ENCODE data around the gene NFYB. TPM values are rescaled to one million over a fixed set of nuclear protein-coding genes. Genes with fewer than 3 reads are reported as not detected.

NFYB gene
- total RNA-seq, 1 donor from 2014 or later: 37.7 TPM

DNA sequence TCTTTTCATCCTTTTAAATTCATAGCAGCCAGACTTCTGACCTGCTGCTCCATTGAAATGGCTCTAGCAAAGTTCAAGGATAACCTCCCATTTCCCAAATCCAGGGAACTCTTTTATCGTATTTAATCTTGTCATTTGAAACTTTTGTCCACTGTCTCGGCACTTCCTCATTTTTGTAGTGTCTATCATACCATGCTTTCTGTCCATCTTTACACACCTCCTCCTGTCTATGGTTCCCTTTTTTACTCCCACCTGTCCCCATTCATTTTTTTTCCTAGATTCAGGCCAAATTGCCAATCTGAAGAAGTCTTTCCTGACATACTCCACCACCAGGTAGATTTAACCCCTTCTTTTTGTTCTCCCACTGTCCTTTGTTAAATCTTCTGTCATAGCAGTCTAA lies 31.0 kb downstream of the NFYB start:
- Histone ChIP-seq H3K4me1 (peaks cover 8% of the 10 kb centered on the region), H3K9me3 (no peaks in the 10 kb centered on the region), H3K27me3 (no peaks in the 10 kb centered on the region), H3K27ac (no peak overlapping the region), H3K36me3 (peaks cover 6% of the 10 kb centered on the region), H3K4me3 (no peak overlapping the region)
- no peak for ATAC-seq
- intact Hi-C loops (cut with DNase I): no loop called here
- DNase-seq: no peak
- TF ChIP-seq, protein P1, sequence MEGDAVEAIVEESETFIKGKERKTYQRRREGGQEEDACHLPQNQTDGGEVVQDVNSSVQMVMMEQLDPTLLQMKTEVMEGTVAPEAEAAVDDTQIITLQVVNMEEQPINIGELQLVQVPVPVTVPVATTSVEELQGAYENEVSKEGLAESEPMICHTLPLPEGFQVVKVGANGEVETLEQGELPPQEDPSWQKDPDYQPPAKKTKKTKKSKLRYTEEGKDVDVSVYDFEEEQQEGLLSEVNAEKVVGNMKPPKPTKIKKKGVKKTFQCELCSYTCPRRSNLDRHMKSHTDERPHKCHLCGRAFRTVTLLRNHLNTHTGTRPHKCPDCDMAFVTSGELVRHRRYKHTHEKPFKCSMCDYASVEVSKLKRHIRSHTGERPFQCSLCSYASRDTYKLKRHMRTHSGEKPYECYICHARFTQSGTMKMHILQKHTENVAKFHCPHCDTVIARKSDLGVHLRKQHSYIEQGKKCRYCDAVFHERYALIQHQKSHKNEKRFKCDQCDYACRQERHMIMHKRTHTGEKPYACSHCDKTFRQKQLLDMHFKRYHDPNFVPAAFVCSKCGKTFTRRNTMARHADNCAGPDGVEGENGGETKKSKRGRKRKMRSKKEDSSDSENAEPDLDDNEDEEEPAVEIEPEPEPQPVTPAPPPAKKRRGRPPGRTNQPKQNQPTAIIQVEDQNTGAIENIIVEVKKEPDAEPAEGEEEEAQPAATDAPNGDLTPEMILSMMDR (IDR thresholded peaks at IDR 0.05): no peak

DNA sequence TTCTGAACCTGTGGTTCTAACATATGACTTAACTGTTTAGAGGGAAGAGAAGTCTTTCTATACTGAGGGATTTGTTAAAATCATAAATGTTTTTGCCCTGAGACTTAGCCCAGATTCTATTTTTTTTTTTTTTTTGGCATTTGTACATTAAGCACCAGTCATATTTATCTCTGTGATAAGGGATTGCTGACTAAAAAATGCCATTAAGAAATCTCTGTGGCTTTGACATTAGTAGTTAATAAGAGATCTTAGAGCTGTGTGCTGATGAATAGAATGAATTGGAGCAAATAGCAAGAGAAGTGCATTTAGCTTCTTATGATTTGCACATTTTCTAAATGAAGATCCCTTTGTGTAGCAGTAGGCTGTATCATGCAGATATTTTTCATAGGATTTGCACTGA lies 32.5 kb downstream of the NFYB start:
- DNase-seq (no peak), ATAC-seq (no peak)
- intact Hi-C loops (cut with DNase I): no loop called here

DNA sequence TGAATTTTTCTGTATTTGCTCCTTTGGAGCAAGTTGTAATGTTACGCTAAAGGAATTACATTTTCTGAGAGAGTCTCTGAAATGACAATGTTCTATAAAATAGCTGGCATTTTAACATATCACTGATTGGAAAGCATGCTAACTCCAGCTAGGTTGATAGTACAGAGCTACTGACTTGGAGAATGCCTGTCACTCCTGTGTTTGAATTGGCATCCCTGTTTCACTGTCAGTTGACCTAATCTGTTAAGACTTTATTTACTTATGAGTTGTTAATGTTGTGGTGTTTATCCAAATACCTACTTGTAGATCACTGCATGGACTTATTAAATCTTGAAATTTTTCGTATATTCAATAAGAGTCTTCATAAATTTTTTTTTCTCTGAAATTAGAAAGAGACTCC lies 40.1 kb downstream of the NFYB start:
- intact Hi-C loops (cut with DNase I): no loop called here
- Histone ChIP-seq H3K36me3 (peaks cover 84% of the 10 kb centered on the region), H3K4me1 (no peaks in the 10 kb centered on the region), H3K9me3 (no peaks in the 10 kb centered on the region), H3K4me3 (no peak overlapping the region), H3K27ac (no peak overlapping the region), H3K27me3 (no peaks in the 10 kb centered on the region)
- ATAC-seq: no peak
- TF ChIP-seq, protein P1 (IDR thresholded peaks at IDR 0.05): no peak
- DNase-seq: no peak

More for the DNA sequence above, 32.5 kb downstream of the NFYB start:
- no peak overlapping the region for H3K4me3 ChIP-seq
- no peak overlapping the region for H3K27ac ChIP-seq
- no peaks in the 10 kb centered on the region for H3K9me3 ChIP-seq
- H3K36me3 ChIP-seq: peaks cover 17% of the 10 kb centered on the region
- H3K4me1 ChIP-seq: peaks cover 8% of the 10 kb centered on the region
- H3K27me3 ChIP-seq: no peaks in the 10 kb centered on the region
- TF ChIP-seq, protein P1 (IDR thresholded peaks at IDR 0.05): no peak

DNA sequence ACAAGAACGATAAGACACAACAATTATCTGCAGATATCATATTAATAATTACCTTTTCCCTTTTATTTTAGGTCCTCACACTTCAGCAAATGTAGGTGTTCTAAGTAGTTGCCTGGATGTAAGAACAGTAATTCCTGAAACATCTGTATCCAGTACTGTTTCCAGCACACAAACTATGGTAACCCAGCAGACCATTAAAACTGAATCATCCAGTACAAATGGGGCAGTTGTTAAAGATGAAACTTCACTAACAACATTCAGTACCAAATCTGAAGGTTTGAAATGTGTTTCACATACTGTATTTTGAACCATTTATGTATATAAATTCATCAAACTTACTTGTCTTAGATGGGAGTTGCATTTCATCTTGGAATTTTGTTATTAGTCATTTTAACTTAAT lies 42.7 kb downstream of the NFYB start:
- no peak overlapping the region for H3K27ac ChIP-seq
- H3K4me1 ChIP-seq: no peaks in the 10 kb centered on the region
- TF ChIP-seq, protein P1 (IDR thresholded peaks at IDR 0.05): no peak
- H3K27me3 ChIP-seq: no peaks in the 10 kb centered on the region
- intact Hi-C loops (cut with DNase I): no loop called here
- no peak overlapping the region for H3K4me3 ChIP-seq
- H3K36me3 ChIP-seq: peaks cover 89% of the 10 kb centered on the region
- no peak for ATAC-seq
- no peak for DNase-seq
- H3K9me3 ChIP-seq: no peaks in the 10 kb centered on the region

DNA sequence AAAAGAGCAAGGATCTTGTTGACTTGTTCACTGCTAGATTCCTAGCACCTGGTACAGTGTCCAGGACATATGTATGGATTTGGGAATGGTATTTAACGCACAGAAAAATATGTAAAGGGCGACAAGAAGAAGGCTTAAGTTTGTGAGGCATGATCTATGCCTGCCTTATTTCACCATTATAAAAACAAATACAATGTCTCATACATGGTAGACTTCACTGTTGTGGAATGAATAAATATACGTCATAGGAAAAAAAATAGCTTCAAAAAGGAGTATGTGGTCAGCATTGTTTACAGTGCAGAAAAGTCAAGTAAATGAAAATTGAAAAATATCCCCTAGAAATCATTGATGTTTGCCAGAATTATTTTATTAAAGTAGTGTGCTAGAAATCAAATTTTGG lies 43.7 kb downstream of the NFYB start:
- TF ChIP-seq, protein P1 (IDR thresholded peaks at IDR 0.05): no peak
- intact Hi-C loops (cut with DNase I): no loop called here

DNA sequence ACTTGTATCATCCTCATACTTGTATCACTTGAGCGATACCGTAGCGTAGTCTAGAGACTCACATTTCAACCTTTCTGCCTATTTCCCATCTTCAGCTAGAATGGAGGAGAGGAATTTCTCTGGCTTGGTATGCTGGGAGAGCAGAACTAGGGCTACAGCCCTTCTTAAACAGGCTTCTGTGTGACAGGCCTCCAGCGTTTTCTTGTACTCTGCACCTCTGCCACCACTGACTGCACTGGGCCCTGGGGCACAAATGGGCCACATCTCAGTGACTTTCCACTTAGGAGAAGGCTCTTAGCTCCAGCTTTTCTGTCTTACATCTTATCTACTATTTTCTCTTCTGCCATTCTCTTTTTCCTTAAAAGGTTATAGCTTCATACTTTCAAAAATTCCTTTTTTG lies 46.9 kb downstream of the NFYB start:
- Histone ChIP-seq H3K4me3 (no peak overlapping the region), H3K36me3 (peaks cover 90% of the 10 kb centered on the region), H3K27ac (no peak overlapping the region), H3K27me3 (no peaks in the 10 kb centered on the region), H3K9me3 (no peaks in the 10 kb centered on the region), H3K4me1 (no peaks in the 10 kb centered on the region)
- ATAC-seq (no peak), DNase-seq (no peak)
- intact Hi-C loops (cut with DNase I): no loop called here
- TF ChIP-seq, protein P1 (IDR thresholded peaks at IDR 0.05): no peak

More for the DNA sequence above, 43.7 kb downstream of the NFYB start:
- H3K9me3 ChIP-seq: no peaks in the 10 kb centered on the region
- no peaks in the 10 kb centered on the region for H3K4me1 ChIP-seq
- H3K4me3 ChIP-seq: no peak overlapping the region
- no peak overlapping the region for H3K27ac ChIP-seq
- H3K27me3 ChIP-seq: no peaks in the 10 kb centered on the region
- H3K36me3 ChIP-seq: peaks cover 89% of the 10 kb centered on the region
- no peak for DNase-seq
- no peak for ATAC-seq
